GM12874 (cell line): ENCODE measurements around the gene SLC35E4.

Source experiments
- TF ChIP-seq, protein P1 (sequence below): IDR thresholded peaks from 2 replicates; pipeline ENCODE4 v1.5.1; 2011; ENCODE audit warnings: low read depth, mild to moderate bottlenecking, control low read depth, low read length, moderate library complexity; ENCODE audit not compliant: insufficient read depth

Gene SLC35E4

DNA sequence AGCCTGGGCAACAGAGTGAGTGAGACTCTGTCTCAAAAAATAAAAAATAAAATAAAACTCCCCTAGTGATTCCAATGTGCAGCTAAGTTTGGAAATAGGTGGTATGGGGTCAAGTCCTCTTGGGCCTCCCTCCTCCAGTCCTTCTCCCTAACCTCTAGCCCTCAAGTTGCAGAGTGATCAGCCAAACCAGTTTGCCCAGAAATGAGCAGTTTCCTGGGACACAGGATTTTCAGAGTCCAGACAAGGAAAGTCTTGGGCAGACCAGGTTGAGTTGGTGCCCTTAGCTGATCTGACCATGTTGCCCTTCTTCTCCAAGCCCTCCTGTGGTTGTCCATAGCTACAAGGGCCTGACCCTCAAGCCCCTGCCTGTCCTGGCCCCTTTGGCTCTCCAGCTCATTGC is 20.7 kb upstream of the SLC35E4 start:
- TF ChIP-seq, protein P1, sequence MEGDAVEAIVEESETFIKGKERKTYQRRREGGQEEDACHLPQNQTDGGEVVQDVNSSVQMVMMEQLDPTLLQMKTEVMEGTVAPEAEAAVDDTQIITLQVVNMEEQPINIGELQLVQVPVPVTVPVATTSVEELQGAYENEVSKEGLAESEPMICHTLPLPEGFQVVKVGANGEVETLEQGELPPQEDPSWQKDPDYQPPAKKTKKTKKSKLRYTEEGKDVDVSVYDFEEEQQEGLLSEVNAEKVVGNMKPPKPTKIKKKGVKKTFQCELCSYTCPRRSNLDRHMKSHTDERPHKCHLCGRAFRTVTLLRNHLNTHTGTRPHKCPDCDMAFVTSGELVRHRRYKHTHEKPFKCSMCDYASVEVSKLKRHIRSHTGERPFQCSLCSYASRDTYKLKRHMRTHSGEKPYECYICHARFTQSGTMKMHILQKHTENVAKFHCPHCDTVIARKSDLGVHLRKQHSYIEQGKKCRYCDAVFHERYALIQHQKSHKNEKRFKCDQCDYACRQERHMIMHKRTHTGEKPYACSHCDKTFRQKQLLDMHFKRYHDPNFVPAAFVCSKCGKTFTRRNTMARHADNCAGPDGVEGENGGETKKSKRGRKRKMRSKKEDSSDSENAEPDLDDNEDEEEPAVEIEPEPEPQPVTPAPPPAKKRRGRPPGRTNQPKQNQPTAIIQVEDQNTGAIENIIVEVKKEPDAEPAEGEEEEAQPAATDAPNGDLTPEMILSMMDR, result no peak

DNA sequence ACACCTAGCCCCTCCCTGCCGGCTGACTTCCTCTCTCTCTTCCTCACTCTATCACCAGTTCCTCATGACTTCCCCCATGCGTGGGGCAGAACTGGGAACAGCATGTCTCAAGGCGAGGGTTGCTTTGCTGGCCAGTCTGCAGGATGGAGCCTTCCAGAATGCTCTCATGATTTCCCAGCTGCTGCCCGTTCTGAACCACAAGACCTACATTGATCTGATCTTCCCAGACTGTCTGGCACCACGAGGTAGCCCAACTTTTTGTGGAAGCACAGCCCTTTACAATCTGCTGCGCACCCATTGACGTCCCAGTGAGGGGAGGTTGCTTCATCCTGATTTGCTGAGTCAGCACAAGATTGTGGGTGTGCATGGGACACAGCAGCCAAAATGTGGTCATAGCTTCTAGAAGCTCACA is 20.0 kb upstream of the SLC35E4 start:
- TF ChIP-seq, protein P1, result no peak

DNA sequence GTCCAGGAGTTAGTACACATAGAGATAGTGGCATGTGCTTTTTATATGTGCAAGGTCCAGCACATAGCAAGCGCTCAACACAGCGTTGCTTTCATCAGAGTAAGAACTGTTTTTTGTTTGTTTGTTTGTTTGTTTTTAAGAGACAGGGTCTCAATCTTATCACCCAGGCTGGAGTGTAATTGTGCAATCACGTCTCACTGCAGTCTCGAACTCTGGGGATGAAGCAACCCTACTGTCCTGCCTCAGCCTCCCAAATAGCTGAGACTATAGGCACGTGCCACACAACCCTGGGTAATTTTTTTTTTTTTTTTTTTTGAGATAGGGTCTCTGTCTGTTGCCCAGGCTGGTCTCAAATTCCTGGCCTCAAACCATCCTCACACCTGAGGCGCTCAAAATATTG is 17.8 kb upstream of the SLC35E4 start:
- TF ChIP-seq, protein P1, result no peak

DNA sequence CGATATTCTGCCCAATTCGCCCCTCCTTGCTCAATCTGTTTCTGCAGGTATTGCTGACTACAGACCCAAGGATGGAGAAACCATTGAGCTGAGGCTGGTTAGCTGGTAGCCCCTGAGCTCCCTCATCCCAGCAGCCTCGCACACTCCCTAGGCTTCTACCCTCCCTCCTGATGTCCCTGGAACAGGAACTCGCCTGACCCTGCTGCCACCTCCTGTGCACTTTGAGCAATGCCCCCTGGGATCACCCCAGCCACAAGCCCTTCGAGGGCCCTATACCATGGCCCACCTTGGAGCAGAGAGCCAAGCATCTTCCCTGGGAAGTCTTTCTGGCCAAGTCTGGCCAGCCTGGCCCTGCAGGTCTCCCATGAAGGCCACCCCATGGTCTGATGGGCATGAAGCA is 9.2 kb upstream of the SLC35E4 start:
- TF ChIP-seq, protein P1, result no peak

DNA sequence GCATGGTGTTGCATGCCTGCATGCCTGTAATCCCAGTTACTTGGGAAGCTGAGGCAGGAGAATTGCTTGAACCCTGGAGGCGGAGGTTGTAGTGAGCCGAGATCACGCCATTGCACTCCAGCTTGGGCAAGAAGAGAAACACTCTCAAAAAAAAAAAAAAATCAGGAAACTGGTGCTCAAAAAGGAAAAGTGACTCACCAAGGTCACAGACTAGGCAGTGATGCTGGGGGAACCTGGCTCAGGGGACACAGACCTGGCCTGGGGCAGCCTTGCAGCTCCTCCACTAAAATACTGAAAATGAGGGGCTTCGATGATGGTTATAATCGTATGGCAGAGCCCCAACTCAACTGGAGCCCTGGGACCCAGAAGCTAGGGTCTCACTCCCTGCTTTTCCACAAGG is 8.1 kb upstream of the SLC35E4 start:
- TF ChIP-seq, protein P1, result no peak

DNA sequence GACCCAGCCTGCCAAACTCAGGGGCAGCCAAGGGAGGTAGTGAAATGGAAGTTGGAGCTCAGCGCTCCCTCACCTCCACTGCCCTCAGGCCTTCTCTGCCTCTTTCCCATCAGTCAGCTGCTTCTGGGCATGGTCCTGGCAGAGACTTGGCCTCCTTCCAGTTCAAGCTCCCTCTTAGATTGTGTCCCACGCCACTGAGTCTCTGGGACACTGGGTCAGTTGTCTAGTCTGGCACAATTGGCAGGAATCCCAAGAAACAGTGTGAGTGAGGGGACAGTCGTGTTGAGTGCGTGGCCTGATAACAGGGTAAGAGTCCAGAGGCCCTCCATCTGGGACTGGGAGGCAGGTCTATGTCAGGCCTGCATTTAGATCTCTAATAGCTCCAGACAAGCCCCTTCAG is 7.1 kb upstream of the SLC35E4 start:
- TF ChIP-seq, protein P1, result no peak

DNA sequence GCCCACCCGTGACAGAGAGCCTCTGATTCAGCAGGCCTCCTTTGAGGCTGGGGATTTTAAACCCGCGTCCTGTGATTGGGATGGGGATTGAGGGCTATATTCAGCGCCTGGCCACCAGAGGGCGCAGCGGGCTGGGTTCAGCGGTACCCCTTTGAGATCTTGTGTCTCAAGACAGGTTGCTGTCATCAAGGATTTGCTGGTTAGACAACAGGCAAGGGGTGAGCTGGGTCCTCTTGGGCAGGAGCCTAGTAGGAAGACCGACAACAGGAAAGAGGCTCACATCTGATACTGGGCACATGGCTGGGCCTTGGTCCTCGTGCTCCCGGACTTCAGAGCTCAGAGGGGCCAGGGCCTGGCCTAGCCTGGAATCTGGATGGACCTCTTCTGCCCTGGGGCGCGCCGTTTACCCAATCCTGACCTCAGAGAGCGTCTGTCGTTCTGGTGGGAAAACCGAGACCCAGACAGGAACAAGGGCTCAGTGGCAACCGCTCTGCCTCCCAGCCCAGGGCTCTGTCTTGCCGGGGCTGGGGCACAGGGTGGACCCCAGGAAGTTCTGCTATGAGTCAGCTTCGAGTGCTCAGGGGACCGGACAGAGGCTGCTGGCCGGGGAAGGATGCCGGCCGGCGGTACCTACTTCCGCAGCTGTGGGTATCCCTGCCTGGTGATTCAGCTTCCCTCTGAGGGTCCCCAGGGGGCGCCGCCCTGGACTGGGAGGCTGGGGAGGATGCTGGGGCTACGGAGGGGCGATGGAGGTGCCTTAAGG is 929 bp upstream of the SLC35E4 start:
- TF ChIP-seq, protein P1, result peak; percentile 90
